K562 (cell line): ENCODE measurements around the gene BCKDHB. TPM values are rescaled to one million over a fixed set of nuclear protein-coding genes. Genes with fewer than 3 reads are reported as not detected.
A peak's percentile ranks its signal among the peaks of the same experiment; 100 is the strongest.

ENCODE experiments used
- ATAC-seq: fragments of 200-7000 bp; cut with Tn5 transposase; 3 replicates; pipeline ENCODE4 v1.9.1; 2020; ENCODE audit warnings: moderate library complexity
- BruUV-seq: library from RNA; stranded (reverse); fragments of 400-500 nt; replicated peaks from 2 replicates; lab custom pipeline; 2021; lab: Mats Ljungman, UMichigan
- CTCF ChIA-PET: fragments of 300-600 bp; formaldehyde crosslinking; extraction: SDS; loops from one replicate; lab custom pipeline; 2021; ENCODE audit warnings: low intra/inter-chr PET ratio; lab: Yijun Ruan, JAX
- POLR2A ChIA-PET: fragments of 300-600, 350-650 bp; sonication (Branson Sonifier 250); formaldehyde crosslinking; extraction: SDS; loops from one replicate; lab custom pipeline; 2021; ENCODE audit warnings: antibody characterized with exemption, inconsistent platforms; lab: Yijun Ruan, JAX
- DNase-seq, 4 experiments: peaks; one replicate each; pipeline versions ENCODE4 v3.0.0 to v3.0.0-alpha.2; 2011 to 2018; ENCODE audit warnings: low spot score in 3 of 4, mixed read lengths in 3 of 4; ENCODE audit errors: extremely low read depth in 1 of 4
- FAIRE-seq: peaks from 2 replicates; lab custom pipeline; 2011; peaks lifted over from hg19 to GRCh38; lab: Jason Lieb, UNC
- H2AFZ ChIP-seq: 2 replicates; pipeline ENCODE4 v1.6.0; 2011; ENCODE audit warnings: low read depth, low read length, control low read depth, inconsistent platforms
- H3K27ac ChIP-seq: fragments of 200-600 bp; 3 replicates; pipeline ENCODE4 v1.8.0; 2011; ENCODE audit warnings: low read depth, mild to moderate bottlenecking, control low read depth, inconsistent platforms, low read length, moderate library complexity, mixed read lengths; ENCODE audit errors: extremely low read depth
- H3K27me3 ChIP-seq, 2 experiments: fragments of 300-600 bp in 1 of 2; 2 replicates in 1 of 2; 3 replicates in 1 of 2; pipeline versions ENCODE4 v1.6.0 to v1.8.0; 2011; ENCODE audit warnings: inconsistent platforms in 2 of 2, low read length in 2 of 2, mild to moderate bottlenecking in 1 of 2, mixed read lengths in 1 of 2, moderate library complexity in 1 of 2; ENCODE audit not compliant: control insufficient read depth in 2 of 2, insufficient read depth in 2 of 2
- H3K36me3 ChIP-seq: fragments of 300-600 bp; 3 replicates; pipeline ENCODE4 v1.8.0; 2011; ENCODE audit warnings: mild to moderate bottlenecking, low read length, inconsistent platforms; ENCODE audit not compliant: control insufficient read depth, insufficient read depth
- H3K4me1 ChIP-seq, 2 experiments: fragments of 200-600 bp in 1 of 2; replicated peaks in 1 of 2; 2 replicates in 1 of 2; 3 replicates in 1 of 2; pipeline versions ENCODE4 v1.5.1 to v1.8.0; 2011; ENCODE audit warnings: inconsistent platforms in 2 of 2, low read length in 2 of 2, mild to moderate bottlenecking in 1 of 2, mixed read lengths in 1 of 2, moderate library complexity in 1 of 2; ENCODE audit not compliant: control insufficient read depth in 2 of 2, insufficient read depth in 2 of 2
- H3K4me2 ChIP-seq: 2 replicates; pipeline ENCODE4 v1.6.1; 2011; ENCODE audit warnings: low read length, control low read depth, inconsistent platforms, mixed read lengths; ENCODE audit not compliant: insufficient read depth
- H3K4me3 ChIP-seq: fragments of 200-600 bp; sonication (generic), shearing (Covaris generic); 2 replicates; pipeline ENCODE4 v1.5.1; 2016; ENCODE audit warnings: control low read depth, inconsistent platforms
- H3K79me2 ChIP-seq: fragments of 200-600 bp; 3 replicates; pipeline ENCODE4 v1.8.0; 2011; ENCODE audit warnings: low read length, inconsistent platforms; ENCODE audit not compliant: control insufficient read depth, insufficient read depth
- H3K9ac ChIP-seq, 2 experiments: 2 replicates each; pipeline versions ENCODE4 v1.6.0 to v1.6.1; 2011; ENCODE audit warnings: low read depth in 2 of 2, low read length in 2 of 2, control low read depth in 1 of 2, inconsistent platforms in 1 of 2, mild to moderate bottlenecking in 1 of 2, mixed read lengths in 1 of 2; ENCODE audit not compliant: insufficient read depth in 1 of 2
- H3K9me1 ChIP-seq: one replicate; pipeline ENCODE4 v1.6.0; 2011; ENCODE audit warnings: inconsistent platforms, mild to moderate bottlenecking, low read length, moderate library complexity; ENCODE audit not compliant: control insufficient read depth, insufficient read depth
- H3K9me3 ChIP-seq: replicated peaks from 2 replicates; pipeline ENCODE4 v1.5.1; 2011; ENCODE audit warnings: low read depth, low read length, inconsistent platforms; ENCODE audit not compliant: control insufficient read depth, insufficient read depth
- H4K20me1 ChIP-seq: replicated peaks from 2 replicates; pipeline ENCODE4 v1.6.1; 2011; ENCODE audit warnings: low read length, inconsistent platforms, mixed read lengths; ENCODE audit not compliant: control insufficient read depth, insufficient read depth
- ASH1L ChIP-seq: fragments of 450-650 bp; IDR thresholded peaks from 2 replicates; pipeline ENCODE4 v1.6.1; 2018; ENCODE audit warnings: borderline replicate concordance, mild to moderate bottlenecking, low read depth; ENCODE audit not compliant: partially characterized antibody
- DPF2 ChIP-seq: fragments of 450-650 bp; IDR thresholded peaks from 2 replicates; pipeline ENCODE4 v1.6.1; 2016
- ELF4 ChIP-seq: fragments of 450-650 bp; formaldehyde crosslinking; IDR thresholded peaks from 2 replicates; pipeline ENCODE4 v1.4.0; 2022; ENCODE audit warnings: missing genetic modification characterization
- HCFC1 ChIP-seq: IDR thresholded peaks from 2 replicates; pipeline ENCODE4 v1.6.1; 2012; ENCODE audit warnings: low read depth, low read length, improper control_type of control experiment
- MEF2A ChIP-seq: IDR thresholded peaks from 2 replicates; pipeline ENCODE4 v1.6.1; 2011; ENCODE audit warnings: low read depth, mild to moderate bottlenecking, low read length, moderate library complexity; ENCODE audit not compliant: control insufficient read depth
- MEIS2 ChIP-seq: fragments of 450-650 bp; IDR thresholded peaks from 2 replicates; pipeline ENCODE4 v1.6.1; 2014; ENCODE audit warnings: mild to moderate bottlenecking; ENCODE audit not compliant: partially characterized antibody
- NFE2 ChIP-seq: IDR thresholded peaks from 2 replicates; pipeline ENCODE4 v1.6.1; 2014; ENCODE audit warnings: antibody characterized with exemption, low read depth
- NR2C1 ChIP-seq, 2 experiments: fragments of 450-650 bp; IDR thresholded peaks; 2 replicates each; pipeline ENCODE4 v1.6.1; 2017; ENCODE audit warnings: mild to moderate bottlenecking in 2 of 2, antibody characterized with exemption in 1 of 2, inconsistent platforms in 1 of 2, missing compliant biosample characterization in 1 of 2, missing genetic modification characterization in 1 of 2
- PHF20 ChIP-seq: fragments of 450-650 bp; IDR thresholded peaks from 2 replicates; pipeline ENCODE4 v1.6.1; 2018; ENCODE audit not compliant: partially characterized antibody
- ZNF75A ChIP-seq: fragments of 450-650 bp; formaldehyde crosslinking; IDR thresholded peaks from 2 replicates; pipeline ENCODE4 v1.4.0; 2020; ENCODE audit warnings: mild to moderate bottlenecking
- WGBS: fragments of 100-300 bp; shearing (Covaris generic); methylation state at CpG from one replicate; pipeline ENCODE4 v1.1.6; 2016; ENCODE audit warnings: low coverage, mixed read lengths; ENCODE audit not compliant: insufficient coverage; ENCODE audit errors: missing lambda C conversion rate; 5-methylcytosine and 5-hydroxymethylcytosine counted together
- in situ Hi-C: fragments of 300-500 bp; cut with MboI; formaldehyde crosslinking; loops from 4 replicates; pipeline ENCODE4 v1.15.0; 2018; ENCODE audit warnings: inconsistent platforms, mixed read lengths
- intact Hi-C: fragments of 100-400 bp; cut with micrococcal nuclease; formaldehyde crosslinking; loops from 2 replicates; pipeline ENCODE4 v1.14.2; 2022
- polyA plus RNA-seq, 8 experiments: library from polyadenylated mRNA; depleted of rRNA in 4 of 8; stranded (reverse) in 5 of 8; unstranded in 3 of 8; fragments of >200 nt; fragmentation: Nextera tagmentation in 2 of 8; fragmentation: Illumina TruSeq in 1 of 8; extraction: Ambion mirVana in 2 of 8; extraction: Trizol in 1 of 8; gene quantifications; 2 replicates each; pipeline versions ENCODE4 v1.2.1 to v1.2.3, GENCODE V29; 2011 to 2014; ENCODE audit warnings: inconsistent platforms in 1 of 8, missing spikeins in 1 of 8
- total RNA-seq, 7 experiments: library from RNA; depleted of rRNA in 6 of 7; stranded (reverse); fragments of >200 nt in 6 of 7; fragmentation: Illumina TruSeq in 2 of 7; extraction: Trizol in 2 of 7; gene quantifications; 2 replicates each; pipeline versions ENCODE4 v1.2.1 to v1.2.3, GENCODE V29; 2011 to 2021; ENCODE audit warnings: low replicate concordance in 1 of 7
- TF ChIP-seq, protein P1 (sequence below), 2 experiments: IDR thresholded peaks in 1 of 2; conservative IDR thresholded peaks in 1 of 2; 2 replicates each; pipeline ENCODE4 v1.6.1; 2016; ENCODE audit warnings: low read depth in 2 of 2, mild to moderate bottlenecking in 1 of 2, missing compliant biosample characterization in 1 of 2, missing genetic modification characterization in 1 of 2, moderate library complexity in 1 of 2

Gene BCKDHB
- total and polyA plus RNA-seq, 9 of the 15 experiments (the other 6 are each of a cell fraction or from before 2014, with no cell fraction given): 4.1 to 23.7 (median 7.5) TPM

DNA sequence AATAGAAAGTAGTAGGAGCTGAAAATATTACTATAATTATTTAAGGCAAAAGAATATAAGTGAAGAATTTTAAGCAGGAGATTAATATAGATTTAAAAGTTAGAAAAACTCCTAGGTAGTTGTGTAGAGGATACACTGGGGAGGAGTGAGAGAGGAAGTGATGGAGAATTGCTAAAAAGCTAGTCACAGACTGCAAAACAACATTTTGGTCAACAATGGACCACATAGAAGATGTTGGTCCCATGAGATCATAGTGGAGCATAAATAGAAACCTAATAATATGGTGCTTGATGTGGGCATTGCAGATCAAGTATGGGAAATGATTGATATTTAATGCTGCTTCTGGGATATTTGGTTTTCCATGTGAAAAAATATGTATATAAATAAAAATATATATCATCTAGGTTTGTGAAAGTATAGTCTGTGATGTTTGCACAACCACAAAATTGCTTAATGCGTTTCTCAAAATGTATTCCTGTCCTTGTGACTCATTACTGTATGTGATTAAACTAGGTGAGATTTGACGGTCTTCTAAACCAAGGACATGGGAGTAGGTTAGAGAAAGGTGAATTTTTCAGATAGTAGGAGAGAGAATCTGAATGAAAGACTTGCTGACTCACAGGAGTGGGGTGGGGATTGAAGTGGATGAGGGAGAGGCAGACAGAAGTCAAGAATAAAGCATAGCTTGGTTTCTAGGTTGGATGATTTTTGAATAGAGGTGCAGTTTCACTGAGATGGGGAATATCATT, 174.0 kb downstream of the BCKDHB start (continued):
- TF ChIP-seq DPF2: peak; percentile 46; the same call in 1 of the 2 replicates
- TF ChIP-seq NR2C1 (IDR thresholded peaks at IDR 0.05): no peak
- no peak for TF ChIP-seq NR2C1 (tag; IDR thresholded peaks at IDR 0.05)
- no peak for TF ChIP-seq ELF4
- peak; percentile 72 for TF ChIP-seq NFE2
- no peak for TF ChIP-seq ZNF75A
- TF ChIP-seq PHF20: no peak
- TF ChIP-seq MEF2A: peak; percentile 64; the same call in 1 of the 2 replicates
- no peak for TF ChIP-seq HCFC1

DNA sequence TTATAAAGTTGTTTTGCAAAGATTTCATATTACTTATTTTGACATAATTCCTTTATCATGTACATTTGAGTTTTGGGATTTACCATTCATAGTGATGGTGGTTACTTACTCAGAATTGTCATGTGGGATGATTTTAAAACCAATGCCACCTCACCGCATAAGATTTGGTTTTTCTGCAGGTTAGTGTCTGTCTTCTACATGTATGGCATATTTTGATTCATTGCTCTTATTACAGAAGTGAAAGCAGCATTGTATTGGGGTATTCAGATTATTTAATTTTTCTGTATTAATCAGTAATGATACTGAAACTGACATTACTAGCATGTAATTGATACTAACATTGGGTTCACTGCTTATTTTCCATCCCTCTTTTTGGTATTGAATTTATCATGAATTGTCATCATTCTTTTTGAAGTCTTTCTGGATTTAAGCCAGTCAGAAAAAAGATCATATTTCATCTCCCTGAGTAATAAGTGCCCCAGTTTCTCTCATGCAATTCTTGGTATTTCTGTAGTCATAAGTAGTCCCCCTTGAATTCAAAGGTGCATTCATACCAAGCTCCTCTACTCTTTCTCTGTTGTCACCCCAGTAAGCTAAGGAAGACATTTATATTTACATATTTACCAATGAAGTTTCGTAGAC, 176.6 kb downstream of the BCKDHB start:
- Histone ChIP-seq H3K27ac (no peak overlapping the region), H3K4me1 (peaks cover 2 to 3% of the 10 kb centered on the region in 2 experiments; a peak in 1 of 5 replicates), H4K20me1 (no peaks in the 10 kb centered on the region), H3K4me2 (no peak overlapping the region), H3K9ac (no peak overlapping the region), H3K4me3 (no peak overlapping the region), H3K36me3 (no peaks in the 10 kb centered on the region), H2AFZ (no peak overlapping the region), H3K79me2 (no peaks in the 10 kb centered on the region), H3K9me1 (no peaks in the 10 kb centered on the region), H3K9me3 (no peaks in the 10 kb centered on the region), H3K27me3 (no peaks in the 10 kb centered on the region)
- WGBS: 41% methylated on average over 2 of the region's 2 CpGs
- DNase-seq (no peak), ATAC-seq (no peak), FAIRE-seq (no peak)
- no peak for TF ChIP-seq ASH1L
- peak; percentile 55 for TF ChIP-seq MEIS2
- TF ChIP-seq, protein P1, sequence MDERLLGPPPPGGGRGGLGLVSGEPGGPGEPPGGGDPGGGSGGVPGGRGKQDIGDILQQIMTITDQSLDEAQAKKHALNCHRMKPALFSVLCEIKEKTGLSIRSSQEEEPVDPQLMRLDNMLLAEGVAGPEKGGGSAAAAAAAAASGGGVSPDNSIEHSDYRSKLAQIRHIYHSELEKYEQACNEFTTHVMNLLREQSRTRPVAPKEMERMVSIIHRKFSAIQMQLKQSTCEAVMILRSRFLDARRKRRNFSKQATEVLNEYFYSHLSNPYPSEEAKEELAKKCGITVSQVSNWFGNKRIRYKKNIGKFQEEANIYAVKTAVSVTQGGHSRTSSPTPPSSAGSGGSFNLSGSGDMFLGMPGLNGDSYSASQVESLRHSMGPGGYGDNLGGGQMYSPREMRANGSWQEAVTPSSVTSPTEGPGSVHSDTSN (CRISPR knock-in tag; IDR thresholded peaks at IDR 0.05; ENCODE audit: low read depth): no peak
- TF ChIP-seq, protein P1 (tag; conservative IDR thresholded peaks at IDR 0.05; ENCODE audit: low read depth): peak; percentile 52
- in situ Hi-C loops: no loop called here
- ChIA-PET POLR2A (no interaction called here), CTCF (no interaction called here)
- intact Hi-C loops: no loop called here
- BruUV-seq: no TSS peak
